ENCODE data around the gene SPTBN4.
A peak's percentile ranks its signal among the peaks of the same experiment; 100 is the strongest.

Gene SPTBN4

GRCh38 chr19:40609561-40610395, 143.0 kb downstream of the SPTBN4 start:
- Histone ChIP-seq H3K9ac (ENCODE audit: low read length) (peak overlapping the region; percentile 51), H2AFZ (ENCODE audit: low read depth, low read length, severe bottlenecking) (peak overlapping the region; percentile 65)
- TF ChIP-seq EZH2phosphoT487 (conservative IDR thresholded peaks at IDR 0.05; ENCODE audit: low read length), result no peak
- TF ChIP-seq CTCF (IDR thresholded peaks at IDR 0.05; ENCODE audit: insufficient read depth, low read length, poor library complexity, severe bottlenecking), result no peak

GRCh38 chr19:40610396-40611064, 143.7 kb downstream of the SPTBN4 start:
- Histone ChIP-seq H3K4me3 (ENCODE audit: insufficient read depth, low read length, poor library complexity, severe bottlenecking) (peak overlapping the region; percentile 12), H3K79me2 (ENCODE audit: insufficient read depth, low read length) (no peaks in the 10 kb centered on the region), H4K20me1 (ENCODE audit: low read depth, low read length) (no peaks in the 10 kb centered on the region), H3F3A (ENCODE audit: insufficient read depth) (peaks cover 11% of the 10 kb centered on the region; the same call in 1 of the 2 replicates), H3K27ac (ENCODE audit: low read depth, low read length) (no peak overlapping the region), H3K4me2 (ENCODE audit: low read depth, low read length, poor library complexity, severe bottlenecking) (peak overlapping the region; percentile 65), H3K36me3 (ENCODE audit: low read length) (no peaks in the 10 kb centered on the region), H3K9me3 (ENCODE audit: insufficient read depth, low read length) (no peaks in the 10 kb centered on the region), H3K27me3 (ENCODE audit: low read length) (no peaks in the 10 kb centered on the region), H3K9me2 (replicated peaks; ENCODE audit: insufficient read depth, low read length) (no peaks in the 10 kb centered on the region), H3K9ac (ENCODE audit: low read length) (peak overlapping the region; percentile 51; the same call in 1 of the 2 replicates), H2AFZ (ENCODE audit: low read depth, low read length, severe bottlenecking) (peak overlapping the region; percentile 53)
- TF ChIP-seq CTCF (IDR thresholded peaks at IDR 0.05; ENCODE audit: insufficient read depth, low read length, poor library complexity, severe bottlenecking) (no peak), EZH2phosphoT487 (conservative IDR thresholded peaks at IDR 0.05; ENCODE audit: low read length) (no peak)

More at GRCh38 chr19:40609561-40610395, 143.0 kb downstream of the SPTBN4 start:
- H3K27ac ChIP-seq (ENCODE audit: low read depth, low read length), result no peak overlapping the region
- no peaks in the 10 kb centered on the region for H3K27me3 ChIP-seq (ENCODE audit: low read length)
- H3K36me3 ChIP-seq (ENCODE audit: low read length), result no peaks in the 10 kb centered on the region
- H3F3A ChIP-seq (ENCODE audit: insufficient read depth), result peaks cover 19% of the 10 kb centered on the region; the same call in 1 of the 2 replicates
- no peaks in the 10 kb centered on the region for H4K20me1 ChIP-seq (ENCODE audit: low read depth, low read length)
- H3K9me3 ChIP-seq (ENCODE audit: insufficient read depth, low read length), result no peaks in the 10 kb centered on the region
- H3K4me3 ChIP-seq (ENCODE audit: insufficient read depth, low read length, poor library complexity, severe bottlenecking), result peak overlapping the region; percentile 52
- no peaks in the 10 kb centered on the region for H3K79me2 ChIP-seq (ENCODE audit: insufficient read depth, low read length)
- peak overlapping the region; percentile 65 for H3K4me2 ChIP-seq (ENCODE audit: low read depth, low read length, poor library complexity, severe bottlenecking)
- H3K9me2 ChIP-seq (replicated peaks; ENCODE audit: insufficient read depth, low read length), result no peaks in the 10 kb centered on the region

- no peaks in the 10 kb centered on the region for H3K79me2 ChIP-seq (ENCODE audit: insufficient read depth, low read length)
- H2AFZ ChIP-seq (ENCODE audit: low read depth, low read length, severe bottlenecking), result no peak overlapping the region
- no peaks in the 10 kb centered on the region for H4K20me1 ChIP-seq (ENCODE audit: low read depth, low read length)
- H3K9me2 ChIP-seq (replicated peaks; ENCODE audit: insufficient read depth, low read length), result no peaks in the 10 kb centered on the region
- no peaks in the 10 kb centered on the region for H3K9me3 ChIP-seq (ENCODE audit: insufficient read depth, low read length)
- H3F3A ChIP-seq (ENCODE audit: insufficient read depth), result 0 out of 2 replicates have a peak, but pooled peaks cover 6% of the 10 kb centered on the region
- no peak overlapping the region for H3K4me3 ChIP-seq (ENCODE audit: insufficient read depth, low read length, poor library complexity, severe bottlenecking)
- no peaks in the 10 kb centered on the region for H3K36me3 ChIP-seq (ENCODE audit: low read length)
- no peak overlapping the region for H3K27ac ChIP-seq (ENCODE audit: low read depth, low read length)
- no peak overlapping the region for H3K4me2 ChIP-seq (ENCODE audit: low read depth, low read length, poor library complexity, severe bottlenecking)
- TF ChIP-seq EZH2phosphoT487 (conservative IDR thresholded peaks at IDR 0.05; ENCODE audit: low read length) (no peak), CTCF (IDR thresholded peaks at IDR 0.05; ENCODE audit: insufficient read depth, low read length, poor library complexity, severe bottlenecking) (no peak)
- no peak overlapping the region for H3K9ac ChIP-seq (ENCODE audit: low read length)
- H3K27me3 ChIP-seq (ENCODE audit: low read length), result no peaks in the 10 kb centered on the region
These were observed 144.3 kb downstream of the SPTBN4 start for GRCh38 chr19:40611096-40611495.

Data from SU-DHL-6 (cell line).